Natural killer cell (primary cell): Measurements from ENCODE around the gene NEDD4L. TPM values are rescaled to one million over a fixed set of nuclear protein-coding genes. Genes with fewer than 3 reads are reported as not detected.

Experiments used
- ATAC-seq, 3 donors: fragments of 150-1000 bp in 2 of 3; fragments of 200-7000 bp in 1 of 3; cut with Tn5 transposase; 1 replicate in 1 of 3; 2 replicates in 2 of 3; pipeline ENCODE4 v1.10.0; 2021; ENCODE audit warnings: mild to moderate bottlenecking in 2 of 3, moderate library complexity in 2 of 3
- DNase-seq, 2 donors: peaks; one replicate each; pipeline versions ENCODE4 v3.0.0 to v3.0.0-alpha.2; 2013 to 2021; ENCODE audit warnings: mixed read lengths in 1 of 2
- H3K27ac ChIP-seq: one replicate; pipeline ENCODE4 v1.5.1; 2013; ENCODE audit warnings: mild to moderate bottlenecking, low read length
- H3K27me3 ChIP-seq: one replicate; pipeline ENCODE4 v1.6.1; 2013; ENCODE audit warnings: low read length; ENCODE audit not compliant: control insufficient read depth, insufficient read depth
- H3K36me3 ChIP-seq: one replicate; pipeline ENCODE4 v1.6.1; 2013; ENCODE audit warnings: low read length; ENCODE audit not compliant: control insufficient read depth, insufficient read depth
- H3K4me1 ChIP-seq: one replicate; pipeline ENCODE4 v1.6.1; 2013; ENCODE audit warnings: low read length; ENCODE audit not compliant: control insufficient read depth, insufficient read depth
- H3K4me3 ChIP-seq: one replicate; pipeline ENCODE4 v1.5.1; 2013; ENCODE audit warnings: low read length
- H3K9me3 ChIP-seq: one replicate; pipeline ENCODE4 v1.6.1; 2013; ENCODE audit warnings: low read length; ENCODE audit not compliant: control insufficient read depth, insufficient read depth
- H3K27ac Mint-ChIP-seq, 2 donors: one replicate each; pipeline ENCODE4 v1.8.0; 2022; ENCODE audit warnings: mild to moderate bottlenecking in 2 of 2, mixed read lengths in 2 of 2, moderate library complexity in 1 of 2
- H3K27me3 Mint-ChIP-seq, 2 donors: one replicate each; pipeline ENCODE4 v1.8.0; 2022; ENCODE audit warnings: low read depth in 2 of 2, mixed read lengths in 2 of 2
- H3K36me3 Mint-ChIP-seq: one replicate; pipeline ENCODE4 v1.8.0; 2022; ENCODE audit warnings: mixed read lengths
- H3K4me1 Mint-ChIP-seq, 2 donors: one replicate each; pipeline ENCODE4 v1.8.0; 2022; ENCODE audit warnings: mixed read lengths in 2 of 2
- H3K4me3 Mint-ChIP-seq: one replicate; pipeline ENCODE4 v1.8.0; 2022; ENCODE audit warnings: mild to moderate bottlenecking, moderate library complexity, mixed read lengths
- H3K9me3 Mint-ChIP-seq, 2 donors: one replicate each; pipeline ENCODE4 v1.8.0; 2022; ENCODE audit warnings: mixed read lengths in 2 of 2
- WGBS: methylation state at CpG from one replicate; pipeline ENCODE4 v1.1.7; 2013; ENCODE audit warnings: missing lambda C conversion rate; ENCODE audit not compliant: insufficient coverage; 5-methylcytosine and 5-hydroxymethylcytosine counted together
- intact Hi-C: fragments of 100-400 bp; cut with micrococcal nuclease; formaldehyde crosslinking; loops from one replicate; pipeline ENCODE4 v1.14.2; 2022
- total RNA-seq, 4 donors: library from RNA; stranded (reverse); fragments of 120-200 nt in 1 of 4; gene quantifications; one replicate each; pipeline versions ENCODE4 v1.2.3 to v1.2.4, GENCODE V29; 2013 to 2022
- TF ChIP-seq, protein P1 (sequence below): fragments of 200-600 bp; IDR thresholded peaks from one replicate; pipeline ENCODE4 v1.8.0; 2022; ENCODE audit warnings: antibody characterized with exemption

NEDD4L gene
- total RNA-seq, 3 donors from 2014 or later (not counting 1 experiment from before 2014, with no cell fraction given), result 3.4 to 15.3 (median 14.3) TPM

DNA sequence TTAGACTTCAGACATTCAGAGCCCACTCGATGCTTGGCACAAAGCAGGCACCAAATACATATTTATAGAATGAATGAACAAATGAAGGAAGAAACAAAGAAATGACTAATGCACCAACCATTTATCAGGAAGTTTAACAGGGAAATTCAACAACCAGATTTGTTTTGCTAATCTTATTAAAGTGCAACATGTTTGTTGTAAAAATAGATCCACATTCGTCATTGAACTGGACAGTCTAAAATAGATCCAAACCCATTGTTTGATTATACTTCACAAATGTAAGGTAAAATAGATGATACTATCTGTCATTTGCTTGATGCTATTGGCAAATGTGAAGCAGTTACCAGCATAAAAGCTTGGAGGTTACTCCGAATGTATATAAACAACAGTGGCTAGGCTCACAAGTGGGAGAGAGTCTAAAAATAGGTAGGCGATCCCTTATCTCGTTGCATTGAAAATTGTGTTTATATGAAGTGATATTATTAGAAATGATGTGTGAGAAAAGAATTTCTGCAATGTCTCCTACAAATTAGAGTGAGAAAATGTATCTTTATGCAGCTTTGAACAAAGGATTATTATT, 246.2 kb downstream of the NEDD4L start:
- Mint-ChIP-seq H3K27me3 (peaks cover 2 to 20% of the 10 kb centered on the region in 2 donors), H3K9me3 (no peaks in the 10 kb centered on the region), H3K4me3 (no peak overlapping the region), H3K36me3 (no peaks in the 10 kb centered on the region), H3K4me1 (no peaks in the 10 kb centered on the region), H3K27ac (no peak overlapping the region)
- DNase-seq, result no peak
- TF ChIP-seq, protein P1, sequence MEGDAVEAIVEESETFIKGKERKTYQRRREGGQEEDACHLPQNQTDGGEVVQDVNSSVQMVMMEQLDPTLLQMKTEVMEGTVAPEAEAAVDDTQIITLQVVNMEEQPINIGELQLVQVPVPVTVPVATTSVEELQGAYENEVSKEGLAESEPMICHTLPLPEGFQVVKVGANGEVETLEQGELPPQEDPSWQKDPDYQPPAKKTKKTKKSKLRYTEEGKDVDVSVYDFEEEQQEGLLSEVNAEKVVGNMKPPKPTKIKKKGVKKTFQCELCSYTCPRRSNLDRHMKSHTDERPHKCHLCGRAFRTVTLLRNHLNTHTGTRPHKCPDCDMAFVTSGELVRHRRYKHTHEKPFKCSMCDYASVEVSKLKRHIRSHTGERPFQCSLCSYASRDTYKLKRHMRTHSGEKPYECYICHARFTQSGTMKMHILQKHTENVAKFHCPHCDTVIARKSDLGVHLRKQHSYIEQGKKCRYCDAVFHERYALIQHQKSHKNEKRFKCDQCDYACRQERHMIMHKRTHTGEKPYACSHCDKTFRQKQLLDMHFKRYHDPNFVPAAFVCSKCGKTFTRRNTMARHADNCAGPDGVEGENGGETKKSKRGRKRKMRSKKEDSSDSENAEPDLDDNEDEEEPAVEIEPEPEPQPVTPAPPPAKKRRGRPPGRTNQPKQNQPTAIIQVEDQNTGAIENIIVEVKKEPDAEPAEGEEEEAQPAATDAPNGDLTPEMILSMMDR, result no peak
- intact Hi-C loops, result no loop called here
- H3K27me3 ChIP-seq, result no peaks in the 10 kb centered on the region
- no peak for ATAC-seq
- H3K9me3 ChIP-seq, result no peaks in the 10 kb centered on the region
- H3K36me3 ChIP-seq, result no peaks in the 10 kb centered on the region
- WGBS, result 95% methylated on average over 3 of the region's 5 CpGs
- no peak overlapping the region for H3K4me3 ChIP-seq
- no peaks in the 10 kb centered on the region for H3K4me1 ChIP-seq
- H3K27ac ChIP-seq, result no peak overlapping the region

DNA sequence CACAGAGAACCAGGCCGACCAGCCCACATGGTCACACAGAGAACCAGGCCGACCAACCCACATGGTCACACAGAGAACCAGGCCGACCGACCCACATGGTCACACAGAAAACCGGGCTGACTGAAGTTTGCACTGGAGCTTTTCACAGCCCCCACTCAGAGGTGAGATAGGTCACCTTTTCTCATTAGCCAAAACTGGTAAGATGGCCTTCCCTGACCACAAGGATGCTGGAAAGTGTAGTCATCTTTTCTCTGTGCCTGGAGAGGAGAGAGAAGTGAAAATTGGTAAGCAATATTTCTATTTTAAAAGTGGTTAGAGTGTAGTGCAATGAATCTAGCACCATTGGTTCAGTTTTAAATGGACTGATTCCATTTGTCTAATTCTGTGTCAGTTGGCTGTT, 247.1 kb downstream of the NEDD4L start:
- Mint-ChIP-seq H3K4me1 (no peaks in the 10 kb centered on the region), H3K36me3 (no peaks in the 10 kb centered on the region), H3K27ac (no peak overlapping the region), H3K9me3 (no peaks in the 10 kb centered on the region), H3K4me3 (no peak overlapping the region), H3K27me3 (peaks cover 2 to 20% of the 10 kb centered on the region in 2 donors)
- Histone ChIP-seq H3K9me3 (no peaks in the 10 kb centered on the region), H3K4me3 (no peak overlapping the region), H3K27ac (no peak overlapping the region), H3K4me1 (no peaks in the 10 kb centered on the region), H3K27me3 (no peaks in the 10 kb centered on the region), H3K36me3 (no peaks in the 10 kb centered on the region)
- intact Hi-C loops, result no loop called here
- ATAC-seq (no peak), DNase-seq (no peak)
- TF ChIP-seq, protein P1, result no peak
- 83% methylated on average over 5 of the region's 5 CpGs for WGBS

DNA sequence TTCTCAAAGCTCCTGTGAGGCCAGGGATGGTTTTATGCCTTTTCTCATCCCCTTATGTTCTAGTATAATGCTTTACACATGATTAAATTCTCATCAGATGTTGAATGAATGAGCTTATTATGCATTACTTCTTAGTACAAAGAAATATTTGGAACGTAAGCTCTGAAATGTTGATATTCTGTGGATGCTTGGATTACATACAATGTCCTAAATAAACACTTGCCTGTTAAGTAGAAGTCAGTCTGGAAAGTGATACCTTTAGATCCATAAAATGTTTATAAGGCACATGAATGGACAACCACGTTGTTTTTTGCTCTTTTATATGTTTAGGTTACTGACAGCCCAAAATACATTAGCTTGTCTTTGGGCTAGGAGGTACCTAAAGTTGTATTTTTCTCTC, 248.6 kb downstream of the NEDD4L start:
- Histone ChIP-seq H3K27ac (no peak overlapping the region), H3K27me3 (no peaks in the 10 kb centered on the region), H3K36me3 (no peaks in the 10 kb centered on the region), H3K4me1 (no peaks in the 10 kb centered on the region), H3K4me3 (no peak overlapping the region), H3K9me3 (no peaks in the 10 kb centered on the region)
- Mint-ChIP-seq H3K27me3 (peaks cover 2 to 9% of the 10 kb centered on the region in 2 donors), H3K9me3 (no peaks in the 10 kb centered on the region), H3K27ac (no peak overlapping the region), H3K4me3 (no peak overlapping the region), H3K36me3 (no peaks in the 10 kb centered on the region), H3K4me1 (no peaks in the 10 kb centered on the region)
- TF ChIP-seq, protein P1, result no peak
- 67% methylated on average over 1 of the region's 2 CpGs for WGBS
- intact Hi-C loops, result no loop called here
- ATAC-seq (no peak), DNase-seq (no peak)

DNA sequence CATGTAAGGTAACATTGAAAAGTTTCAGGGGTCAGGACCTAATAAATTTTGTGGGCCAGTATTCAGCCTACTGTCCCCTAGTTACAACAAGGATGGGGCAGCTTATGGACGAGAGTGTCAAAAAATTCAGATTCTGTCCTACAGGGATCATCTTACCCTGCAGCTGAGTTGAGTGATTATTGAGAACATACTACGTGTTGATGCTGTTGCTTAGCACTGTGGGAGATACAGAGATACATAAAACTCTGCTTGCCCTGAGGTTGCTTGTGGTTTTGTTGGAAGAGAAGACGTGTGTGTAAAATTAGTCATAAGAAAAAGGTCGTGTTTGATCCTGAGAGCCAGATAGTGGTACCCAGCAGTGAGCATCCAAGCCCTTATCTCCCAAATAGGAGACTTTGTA, 253.2 kb downstream of the NEDD4L start:
- Mint-ChIP-seq H3K27me3 (peaks cover 2 to 9% of the 10 kb centered on the region in 2 donors), H3K27ac (no peak overlapping the region), H3K4me3 (no peak overlapping the region), H3K36me3 (no peaks in the 10 kb centered on the region), H3K4me1 (no peaks in the 10 kb centered on the region), H3K9me3 (no peaks in the 10 kb centered on the region)
- H3K9me3 ChIP-seq, result no peaks in the 10 kb centered on the region
- DNase-seq, result peak in 1 of 2 donors; percentile 34
- WGBS, result 55% methylated on average over 4 of the region's 4 CpGs
- H3K4me1 ChIP-seq, result no peaks in the 10 kb centered on the region
- TF ChIP-seq, protein P1, result no peak
- no peaks in the 10 kb centered on the region for H3K27me3 ChIP-seq
- H3K36me3 ChIP-seq, result no peaks in the 10 kb centered on the region
- no peak for ATAC-seq
- intact Hi-C loops, result no loop called here
- no peak overlapping the region for H3K4me3 ChIP-seq
- no peak overlapping the region for H3K27ac ChIP-seq
